Esophagus squamous epithelium (tissue), 4 donors: Measurements from ENCODE around the gene FMO3.

Experiments used
- CTCF ChIP-seq, 6 experiments: fragments of 450-650 bp in 4 of 6; fragments of 200-600 bp in 2 of 6; sonication (generic) in 2 of 6; IDR thresholded peaks; one replicate each; pipeline ENCODE4 v1.5.1; 2016 to 2019; ENCODE audit warnings: antibody characterized with exemption in 6 of 6, mild to moderate bottlenecking in 4 of 6, moderate library complexity in 4 of 6
- POLR2A ChIP-seq, 4 donors: fragments of 450-650 bp; IDR thresholded peaks; one replicate each; pipeline ENCODE4 v1.6.1; 2017; ENCODE audit warnings: antibody characterized with exemption in 4 of 4, mild to moderate bottlenecking in 4 of 4, moderate library complexity in 3 of 4

- no peak for TF ChIP-seq CTCF (IDR thresholded peaks at IDR 0.05)
- TF ChIP-seq POLR2A (IDR thresholded peaks at IDR 0.05) = no peak
Observed at GRCh38 chr1:171161431-171161830, 70.7 kb downstream of the FMO3 start.
